WTC11 (cell line): ENCODE results near the gene TWF2.

Experiments used
- ESRRA ChIP-seq: sonication (generic); formaldehyde crosslinking; IDR thresholded peaks from 2 replicates; pipeline ENCODE4 v1.8.1; 2022; ENCODE audit warnings: mild to moderate bottlenecking, missing genetic modification reagents, borderline replicate concordance
- ETV6 ChIP-seq: sonication (generic); formaldehyde crosslinking; IDR thresholded peaks from 2 replicates; pipeline ENCODE4 v1.8.1; 2022; ENCODE audit warnings: mild to moderate bottlenecking, missing genetic modification reagents
- KAT7 ChIP-seq: sonication (generic); formaldehyde crosslinking; IDR thresholded peaks from 2 replicates; pipeline ENCODE4 v1.8.1; 2023; ENCODE audit warnings: missing genetic modification reagents, mild to moderate bottlenecking, borderline replicate concordance
- SMAD3 ChIP-seq: sonication (generic); formaldehyde crosslinking; IDR thresholded peaks from 2 replicates; pipeline ENCODE4 v1.8.0; 2022; ENCODE audit warnings: missing genetic modification reagents, mild to moderate bottlenecking, borderline replicate concordance
- TCF7 ChIP-seq: sonication (generic); formaldehyde crosslinking; IDR thresholded peaks from 2 replicates; pipeline ENCODE4 v1.8.0; 2022; ENCODE audit warnings: mild to moderate bottlenecking, low read depth, missing genetic modification reagents, moderate library complexity
- TEAD4 ChIP-seq: sonication (generic); formaldehyde crosslinking; IDR thresholded peaks from 2 replicates; pipeline ENCODE4 v1.8.0; 2022; ENCODE audit warnings: mild to moderate bottlenecking, missing genetic modification reagents
- TP53 ChIP-seq: sonication (generic); formaldehyde crosslinking; IDR thresholded peaks from 2 replicates; pipeline ENCODE4 v1.8.1; 2023; ENCODE audit warnings: mild to moderate bottlenecking, missing genetic modification reagents
- ZBTB21 ChIP-seq: sonication (generic); formaldehyde crosslinking; IDR thresholded peaks from 2 replicates; pipeline ENCODE4 v1.8.1; 2023; ENCODE audit warnings: mild to moderate bottlenecking, missing genetic modification reagents, borderline replicate concordance
- TF ChIP-seq, protein P1 (sequence below): fragments of 200-600 bp; IDR thresholded peaks from 2 replicates; pipeline ENCODE4 v1.8.0; 2022; ENCODE audit warnings: antibody characterized with exemption
- TF ChIP-seq, protein P2 (sequence below): sonication (generic); formaldehyde crosslinking; IDR thresholded peaks from 2 replicates; pipeline ENCODE4 v1.8.1; 2022; ENCODE audit warnings: low read depth, mild to moderate bottlenecking, moderate library complexity, missing genetic modification reagents, borderline replicate concordance
- TF ChIP-seq, protein P3 (sequence below): sonication (generic); formaldehyde crosslinking; IDR thresholded peaks from 2 replicates; pipeline ENCODE4 v1.8.0; 2023; ENCODE audit warnings: missing genetic modification reagents, mild to moderate bottlenecking, borderline replicate concordance
- TF ChIP-seq, protein P4 (sequence below): sonication (generic); formaldehyde crosslinking; conservative IDR thresholded peaks from 2 replicates; pipeline ENCODE4 v1.8.1; 2022; ENCODE audit warnings: mild to moderate bottlenecking, missing genetic modification reagents
- TF ChIP-seq, protein P5 (sequence below): fragments of 250-450 bp; sonication (Bioruptor Pico); IDR thresholded peaks from 2 replicates; pipeline ENCODE4 v1.9.0; 2021; ENCODE audit warnings: mild to moderate bottlenecking
- TF ChIP-seq, protein P6 (sequence below): sonication (generic); formaldehyde crosslinking; IDR thresholded peaks from 2 replicates; pipeline ENCODE4 v1.8.1; 2023; ENCODE audit warnings: mild to moderate bottlenecking, missing genetic modification reagents, moderate library complexity

DNA sequence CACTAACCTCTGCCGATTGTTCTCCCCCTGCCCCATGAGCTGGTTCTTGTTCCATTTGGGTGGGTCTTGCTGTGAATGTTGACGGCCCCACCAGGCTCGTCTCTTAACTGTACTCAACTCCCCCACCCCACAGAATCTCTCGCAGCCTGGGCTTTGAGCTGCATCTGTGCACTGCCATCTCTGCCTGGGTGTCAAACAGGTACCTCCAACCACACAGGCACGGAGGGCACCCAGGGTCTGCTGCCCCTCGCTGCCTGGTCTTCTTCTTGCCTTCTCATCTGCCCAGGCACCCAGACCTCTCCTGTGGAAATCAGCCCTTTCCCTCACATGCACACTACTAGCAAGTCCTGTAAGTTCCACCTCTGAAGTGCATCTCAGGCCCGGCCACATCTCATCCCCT, 23.6 kb downstream of the TWF2 start:
- TF ChIP-seq, protein P1, sequence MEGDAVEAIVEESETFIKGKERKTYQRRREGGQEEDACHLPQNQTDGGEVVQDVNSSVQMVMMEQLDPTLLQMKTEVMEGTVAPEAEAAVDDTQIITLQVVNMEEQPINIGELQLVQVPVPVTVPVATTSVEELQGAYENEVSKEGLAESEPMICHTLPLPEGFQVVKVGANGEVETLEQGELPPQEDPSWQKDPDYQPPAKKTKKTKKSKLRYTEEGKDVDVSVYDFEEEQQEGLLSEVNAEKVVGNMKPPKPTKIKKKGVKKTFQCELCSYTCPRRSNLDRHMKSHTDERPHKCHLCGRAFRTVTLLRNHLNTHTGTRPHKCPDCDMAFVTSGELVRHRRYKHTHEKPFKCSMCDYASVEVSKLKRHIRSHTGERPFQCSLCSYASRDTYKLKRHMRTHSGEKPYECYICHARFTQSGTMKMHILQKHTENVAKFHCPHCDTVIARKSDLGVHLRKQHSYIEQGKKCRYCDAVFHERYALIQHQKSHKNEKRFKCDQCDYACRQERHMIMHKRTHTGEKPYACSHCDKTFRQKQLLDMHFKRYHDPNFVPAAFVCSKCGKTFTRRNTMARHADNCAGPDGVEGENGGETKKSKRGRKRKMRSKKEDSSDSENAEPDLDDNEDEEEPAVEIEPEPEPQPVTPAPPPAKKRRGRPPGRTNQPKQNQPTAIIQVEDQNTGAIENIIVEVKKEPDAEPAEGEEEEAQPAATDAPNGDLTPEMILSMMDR: no peak
- TF ChIP-seq TCF7 (CRISPR knock-in tag): no peak
- TF ChIP-seq, protein P2, sequence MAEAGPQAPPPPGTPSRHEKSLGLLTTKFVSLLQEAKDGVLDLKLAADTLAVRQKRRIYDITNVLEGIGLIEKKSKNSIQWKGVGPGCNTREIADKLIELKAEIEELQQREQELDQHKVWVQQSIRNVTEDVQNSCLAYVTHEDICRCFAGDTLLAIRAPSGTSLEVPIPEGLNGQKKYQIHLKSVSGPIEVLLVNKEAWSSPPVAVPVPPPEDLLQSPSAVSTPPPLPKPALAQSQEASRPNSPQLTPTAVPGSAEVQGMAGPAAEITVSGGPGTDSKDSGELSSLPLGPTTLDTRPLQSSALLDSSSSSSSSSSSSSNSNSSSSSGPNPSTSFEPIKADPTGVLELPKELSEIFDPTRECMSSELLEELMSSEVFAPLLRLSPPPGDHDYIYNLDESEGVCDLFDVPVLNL (CRISPR knock-in tag): no peak
- TF ChIP-seq ESRRA (CRISPR knock-in tag): no peak
- no peak for TF ChIP-seq TP53 (CRISPR knock-in tag)
- no peak for TF ChIP-seq TEAD4 (CRISPR knock-in tag)
- TF ChIP-seq, protein P3, sequence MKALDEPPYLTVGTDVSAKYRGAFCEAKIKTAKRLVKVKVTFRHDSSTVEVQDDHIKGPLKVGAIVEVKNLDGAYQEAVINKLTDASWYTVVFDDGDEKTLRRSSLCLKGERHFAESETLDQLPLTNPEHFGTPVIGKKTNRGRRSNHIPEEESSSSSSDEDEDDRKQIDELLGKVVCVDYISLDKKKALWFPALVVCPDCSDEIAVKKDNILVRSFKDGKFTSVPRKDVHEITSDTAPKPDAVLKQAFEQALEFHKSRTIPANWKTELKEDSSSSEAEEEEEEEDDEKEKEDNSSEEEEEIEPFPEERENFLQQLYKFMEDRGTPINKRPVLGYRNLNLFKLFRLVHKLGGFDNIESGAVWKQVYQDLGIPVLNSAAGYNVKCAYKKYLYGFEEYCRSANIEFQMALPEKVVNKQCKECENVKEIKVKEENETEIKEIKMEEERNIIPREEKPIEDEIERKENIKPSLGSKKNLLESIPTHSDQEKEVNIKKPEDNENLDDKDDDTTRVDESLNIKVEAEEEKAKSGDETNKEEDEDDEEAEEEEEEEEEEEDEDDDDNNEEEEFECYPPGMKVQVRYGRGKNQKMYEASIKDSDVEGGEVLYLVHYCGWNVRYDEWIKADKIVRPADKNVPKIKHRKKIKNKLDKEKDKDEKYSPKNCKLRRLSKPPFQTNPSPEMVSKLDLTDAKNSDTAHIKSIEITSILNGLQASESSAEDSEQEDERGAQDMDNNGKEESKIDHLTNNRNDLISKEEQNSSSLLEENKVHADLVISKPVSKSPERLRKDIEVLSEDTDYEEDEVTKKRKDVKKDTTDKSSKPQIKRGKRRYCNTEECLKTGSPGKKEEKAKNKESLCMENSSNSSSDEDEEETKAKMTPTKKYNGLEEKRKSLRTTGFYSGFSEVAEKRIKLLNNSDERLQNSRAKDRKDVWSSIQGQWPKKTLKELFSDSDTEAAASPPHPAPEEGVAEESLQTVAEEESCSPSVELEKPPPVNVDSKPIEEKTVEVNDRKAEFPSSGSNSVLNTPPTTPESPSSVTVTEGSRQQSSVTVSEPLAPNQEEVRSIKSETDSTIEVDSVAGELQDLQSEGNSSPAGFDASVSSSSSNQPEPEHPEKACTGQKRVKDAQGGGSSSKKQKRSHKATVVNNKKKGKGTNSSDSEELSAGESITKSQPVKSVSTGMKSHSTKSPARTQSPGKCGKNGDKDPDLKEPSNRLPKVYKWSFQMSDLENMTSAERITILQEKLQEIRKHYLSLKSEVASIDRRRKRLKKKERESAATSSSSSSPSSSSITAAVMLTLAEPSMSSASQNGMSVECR (CRISPR knock-in tag): no peak
- TF ChIP-seq, protein P4, sequence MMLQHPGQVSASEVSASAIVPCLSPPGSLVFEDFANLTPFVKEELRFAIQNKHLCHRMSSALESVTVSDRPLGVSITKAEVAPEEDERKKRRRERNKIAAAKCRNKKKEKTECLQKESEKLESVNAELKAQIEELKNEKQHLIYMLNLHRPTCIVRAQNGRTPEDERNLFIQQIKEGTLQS (CRISPR knock-in tag): no peak
- TF ChIP-seq, protein P5, sequence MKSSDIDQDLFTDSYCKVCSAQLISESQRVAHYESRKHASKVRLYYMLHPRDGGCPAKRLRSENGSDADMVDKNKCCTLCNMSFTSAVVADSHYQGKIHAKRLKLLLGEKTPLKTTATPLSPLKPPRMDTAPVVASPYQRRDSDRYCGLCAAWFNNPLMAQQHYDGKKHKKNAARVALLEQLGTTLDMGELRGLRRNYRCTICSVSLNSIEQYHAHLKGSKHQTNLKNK (CRISPR knock-in tag): no peak
- TF ChIP-seq SMAD3 (CRISPR knock-in tag): no peak
- TF ChIP-seq KAT7 (CRISPR knock-in tag): no peak
- TF ChIP-seq, protein P6, sequence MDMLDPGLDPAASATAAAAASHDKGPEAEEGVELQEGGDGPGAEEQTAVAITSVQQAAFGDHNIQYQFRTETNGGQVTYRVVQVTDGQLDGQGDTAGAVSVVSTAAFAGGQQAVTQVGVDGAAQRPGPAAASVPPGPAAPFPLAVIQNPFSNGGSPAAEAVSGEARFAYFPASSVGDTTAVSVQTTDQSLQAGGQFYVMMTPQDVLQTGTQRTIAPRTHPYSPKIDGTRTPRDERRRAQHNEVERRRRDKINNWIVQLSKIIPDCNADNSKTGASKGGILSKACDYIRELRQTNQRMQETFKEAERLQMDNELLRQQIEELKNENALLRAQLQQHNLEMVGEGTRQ (CRISPR knock-in tag): no peak
- TF ChIP-seq ETV6 (CRISPR knock-in tag): no peak
- TF ChIP-seq ZBTB21: no peak
